Bronchial epithelial cell (primary cell): ENCODE results near the gene CDK6. TPM values are rescaled to one million over a fixed set of nuclear protein-coding genes. Genes with fewer than 3 reads are reported as not detected.
"Not testable (repeated sequence)": the region's sequence is repeated elsewhere in the genome, so short reads cannot be mapped to it uniquely, and the experiment has no call there.

ENCODE experiments used
- DNase-seq: peaks from one replicate; pipeline ENCODE4 v3.0.0-alpha.2; 2010; ENCODE audit warnings: low read depth
- FAIRE-seq: peaks from 2 replicates; lab custom pipeline; 2011; peaks lifted over from hg19 to GRCh38; lab: Jason Lieb, UNC
- H3K27me3 ChIP-seq: 2 replicates; pipeline ENCODE4 v1.5.1; 2011; ENCODE audit warnings: low read length; ENCODE audit not compliant: control insufficient read depth, insufficient read depth
- H3K36me3 ChIP-seq: 2 replicates; pipeline ENCODE4 v1.5.1; 2011; ENCODE audit warnings: low read length; ENCODE audit not compliant: control insufficient read depth, insufficient read depth
- H3K4me3 ChIP-seq: 2 replicates; pipeline ENCODE4 v1.5.1; 2011; ENCODE audit warnings: mild to moderate bottlenecking, low read depth, low read length, control low read depth
- CTCF ChIP-seq: IDR thresholded peaks from 2 replicates; pipeline ENCODE4 v1.5.1; 2011; ENCODE audit warnings: mild to moderate bottlenecking, moderate library complexity, low read length, control low read depth, inconsistent platforms; ENCODE audit not compliant: insufficient read depth, severe bottlenecking
- total RNA-seq: library from RNA; depleted of rRNA; stranded (reverse); fragments of >200 nt; gene quantifications from 2 replicates; pipeline ENCODE4 v1.2.1, GENCODE V29; 2014

Gene CDK6
- total RNA-seq, 1 donor from 2014 or later, result 52.9 TPM

DNA sequence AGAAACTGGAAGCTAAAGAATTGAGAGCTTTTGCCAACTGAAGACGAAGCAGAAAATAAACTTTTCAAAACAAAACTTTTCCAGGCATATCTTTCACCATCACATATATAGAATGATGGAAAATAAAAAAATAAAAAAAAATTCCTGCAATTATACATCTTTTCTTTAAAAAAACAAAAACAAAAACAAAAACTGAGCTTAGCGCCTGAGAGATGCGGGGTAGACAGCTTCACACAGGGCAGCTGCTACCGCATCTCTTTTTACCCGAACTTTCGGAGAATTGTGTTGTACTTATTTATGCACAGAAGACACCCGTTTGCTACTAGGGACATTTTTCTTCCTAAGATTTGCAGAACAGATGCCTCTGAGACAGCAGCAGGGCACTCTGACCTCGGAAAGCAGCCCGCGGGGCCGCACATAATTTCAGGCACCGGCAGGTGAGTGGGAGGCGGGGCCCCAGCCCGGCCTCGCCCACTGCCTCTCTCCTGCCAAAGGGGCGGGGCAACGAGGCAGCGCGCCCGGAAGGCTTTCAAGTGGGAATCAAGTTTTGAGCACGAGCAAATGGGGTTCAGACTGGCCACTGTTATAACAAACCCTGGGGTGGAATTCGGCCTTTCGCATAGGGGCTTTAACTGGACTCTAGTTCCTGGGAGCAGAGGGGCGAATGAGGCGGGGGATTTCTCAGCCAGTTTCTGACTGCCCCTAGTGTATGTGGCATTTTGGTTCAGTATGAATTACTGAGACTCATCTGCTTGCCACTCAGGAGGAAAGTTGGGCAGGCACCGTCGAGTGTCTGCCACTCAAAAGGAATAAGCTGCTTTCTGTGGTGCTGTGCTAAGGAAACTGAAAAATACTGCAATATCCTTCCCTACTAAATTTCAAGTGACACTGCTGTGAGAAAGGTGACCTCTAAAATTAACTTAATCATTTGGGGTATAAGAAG is 227.7 kb downstream of the CDK6 start:
- peak overlapping the region; percentile 24 for H3K4me3 ChIP-seq
- FAIRE-seq (no peak), DNase-seq (no peak)
- no peaks in the 10 kb centered on the region for H3K27me3 ChIP-seq
- H3K36me3 ChIP-seq, result no peaks in the 10 kb centered on the region
- TF ChIP-seq CTCF, result no peak

- H3K27me3 ChIP-seq, result no peaks in the 10 kb centered on the region
- no peak for TF ChIP-seq CTCF
- no peak overlapping the region for H3K4me3 ChIP-seq
- DNase-seq (no peak), FAIRE-seq (no peak)
- H3K36me3 ChIP-seq, result no peaks in the 10 kb centered on the region
Measured at GRCh38 chr7:92606985-92607384, 229.4 kb downstream of the CDK6 start.

GRCh38 chr7:92604517-92604916 is 231.9 kb downstream of the CDK6 start:
- not testable (repeated sequence) for H3K27me3 ChIP-seq, DNase-seq, H3K36me3 ChIP-seq, FAIRE-seq, H3K4me3 ChIP-seq

DNA sequence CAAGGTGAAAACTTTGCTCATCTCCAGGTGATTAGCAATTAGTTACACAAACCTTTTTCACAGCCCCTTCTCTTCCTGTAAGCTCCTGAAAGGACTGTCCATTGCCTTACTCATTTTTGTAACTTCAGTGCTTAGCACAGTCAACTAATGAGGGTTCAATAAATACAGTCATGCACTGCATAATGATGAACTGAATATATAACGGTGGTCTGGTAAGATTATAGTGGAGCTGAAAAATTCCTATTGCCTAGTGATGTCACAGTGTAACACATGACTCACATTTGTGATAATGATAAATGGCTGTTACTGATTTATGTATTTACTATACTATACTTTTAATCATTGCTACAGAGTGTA is 233.3 kb downstream of the CDK6 start:
- FAIRE-seq (no peak), DNase-seq (no peak)
- no peak overlapping the region for H3K4me3 ChIP-seq
- H3K36me3 ChIP-seq, result no peaks in the 10 kb centered on the region
- TF ChIP-seq CTCF, result no peak
- no peaks in the 10 kb centered on the region for H3K27me3 ChIP-seq

DNA sequence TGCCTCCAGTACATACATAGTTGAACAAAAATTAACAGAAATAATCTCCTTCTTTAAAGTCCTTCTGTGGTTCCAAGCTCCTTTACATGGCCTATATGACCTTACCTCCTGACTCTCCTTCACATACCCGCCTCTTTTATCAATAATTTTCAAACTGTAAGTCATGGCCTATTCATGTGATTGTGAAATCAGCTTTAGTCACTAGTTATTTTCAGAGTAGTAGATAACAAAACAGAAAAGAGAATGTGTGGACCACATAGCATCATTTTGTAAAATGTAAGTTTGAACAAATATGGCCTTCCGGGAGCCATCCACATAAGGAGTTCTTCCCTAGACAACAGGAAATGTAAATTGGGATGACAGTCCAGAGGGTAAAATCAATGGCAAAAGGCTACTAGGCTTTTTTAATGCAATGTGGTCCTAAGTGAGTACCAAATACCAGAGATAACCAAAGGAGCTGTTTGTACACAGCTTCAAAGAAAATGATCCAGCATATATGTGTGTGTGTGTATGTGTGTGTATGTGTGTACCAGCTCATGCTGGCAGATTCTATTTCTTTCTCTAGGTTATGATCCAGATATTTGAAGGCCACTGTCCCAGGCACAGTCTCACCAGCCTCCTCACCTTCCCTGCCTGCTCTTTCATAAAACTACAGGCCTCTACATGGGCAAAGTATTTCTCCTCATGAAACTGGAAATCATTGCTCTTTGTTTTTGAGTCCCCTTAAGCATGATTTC is 233.9 kb downstream of the CDK6 start:
- H3K27me3 ChIP-seq, result no peaks in the 10 kb centered on the region
- FAIRE-seq (no peak), DNase-seq (peak; percentile 65)
- no peaks in the 10 kb centered on the region for H3K36me3 ChIP-seq
- no peak for TF ChIP-seq CTCF
- H3K4me3 ChIP-seq, result no peak overlapping the region

- Histone ChIP-seq H3K4me3 (no peak overlapping the region), H3K36me3 (no peaks in the 10 kb centered on the region), H3K27me3 (no peaks in the 10 kb centered on the region)
- no peak for TF ChIP-seq CTCF
- no peak for DNase-seq
- FAIRE-seq, result no peak
Measured at GRCh38 chr7:92598310-92598981, 237.9 kb downstream of the CDK6 start.
